HCT116 (cell line): ENCODE results near the gene SIL1. TPM values are rescaled to one million over a fixed set of nuclear protein-coding genes. Genes with fewer than 3 reads are reported as not detected.

Experiments used
- ATAC-seq: fragments of 200-7000 bp; cut with Tn5 transposase; 2 replicates; pipeline ENCODE4 v1.9.1; 2020; ENCODE audit warnings: mild to moderate bottlenecking, moderate library complexity
- BruUV-seq: library from RNA; stranded (reverse); fragments of 400-500 nt; replicated peaks from 2 replicates; lab custom pipeline; 2021; lab: Mats Ljungman, UMichigan
- CTCF ChIA-PET: fragments of 300-600 bp; sonication (Branson Sonifier 250); formaldehyde crosslinking; loops from one replicate; lab custom pipeline; 2021; ENCODE audit warnings: antibody characterized with exemption; lab: Charles Lee
- POLR2A ChIA-PET: fragments of 300-600, 350-600 bp; sonication (Branson Sonifier 250); formaldehyde crosslinking; loops from one replicate; lab custom pipeline; 2021; ENCODE audit warnings: antibody characterized with exemption; lab: Charles Lee
- RAD21 ChIA-PET, 2 experiments: fragments of 300-600 bp; sonication (Branson Sonifier 250); formaldehyde crosslinking; loops; one replicate each; lab custom pipeline; 2023; ENCODE audit warnings: low total read pairs in 2 of 2; ENCODE audit not compliant: uncharacterized antibody in 2 of 2, unreplicated experiment in 2 of 2, low non-redundant PET in 1 of 2; lab: Charles Lee
- DNase-seq: peaks from one replicate; pipeline ENCODE4 v3.0.0-alpha.2; 2010; ENCODE audit warnings: low read depth, low spot score
- H2AFZ ChIP-seq: fragments of 200-600 bp; shearing (Covaris generic), sonication (generic); 2 replicates; pipeline ENCODE4 v1.6.1; 2017; ENCODE audit warnings: low read depth, mixed run types, mixed read lengths, antibody characterized with exemption, low read length; ENCODE audit not compliant: poor library complexity, severe bottlenecking
- H3K27ac ChIP-seq: 2 replicates; pipeline ENCODE4 v1.5.1; 2012; ENCODE audit warnings: low read depth, low read length
- H3K27me3 ChIP-seq: fragments of 200-600 bp; sonication (generic); 2 replicates; pipeline ENCODE4 v1.6.1; 2016; ENCODE audit warnings: mixed run types, low read length, mixed read lengths; ENCODE audit not compliant: insufficient read depth
- H3K36me3 ChIP-seq, 2 experiments: fragments of 200-500 bp in 1 of 2; fragments of 200-600 bp in 1 of 2; sonication (Bioruptor generic) in 1 of 2; sonication (generic) in 1 of 2; 2 replicates each; pipeline versions ENCODE4 v1.5.1 to v1.6.1; 2014 to 2016; ENCODE audit warnings: low read length in 2 of 2, inconsistent platforms in 1 of 2, mixed read lengths in 1 of 2, mixed run types in 1 of 2; ENCODE audit not compliant: insufficient read depth in 2 of 2, control insufficient read depth in 1 of 2
- H3K4me1 ChIP-seq, 2 experiments: fragments of 200-600 bp in 1 of 2; sonication (generic) in 1 of 2; 2 replicates each; pipeline versions ENCODE4 v1.5.1 to v1.6.1; 2012 to 2017; ENCODE audit warnings: low read length in 2 of 2, inconsistent platforms in 1 of 2, mild to moderate bottlenecking in 1 of 2, mixed read lengths in 1 of 2, mixed run types in 1 of 2, moderate library complexity in 1 of 2; ENCODE audit not compliant: insufficient read depth in 2 of 2, control insufficient read depth in 1 of 2
- H3K4me2 ChIP-seq: fragments of 200-600 bp; sonication (generic); 2 replicates; pipeline ENCODE4 v1.6.1; 2017; ENCODE audit warnings: mixed run types, low read length, mixed read lengths
- H3K4me3 ChIP-seq, 2 experiments: fragments of 200-600 bp in 1 of 2; sonication (generic) in 1 of 2; replicated peaks in 1 of 2; 2 replicates each; pipeline ENCODE4 v1.5.1; 2011 to 2016; ENCODE audit warnings: low read length in 2 of 2, control low read depth in 1 of 2, low read depth in 1 of 2, mild to moderate bottlenecking in 1 of 2, mixed read lengths in 1 of 2, mixed run types in 1 of 2
- H3K79me2 ChIP-seq: fragments of 200-600 bp; sonication (generic); 2 replicates; pipeline ENCODE4 v1.6.1; 2017; ENCODE audit warnings: mild to moderate bottlenecking, mixed run types, low read length, moderate library complexity, mixed read lengths; ENCODE audit not compliant: insufficient read depth
- H3K9ac ChIP-seq: fragments of 200-600 bp; sonication (generic); 2 replicates; pipeline ENCODE4 v1.6.1; 2016; ENCODE audit warnings: low read length, mixed read lengths
- H3K9me2 ChIP-seq: fragments of 200-600 bp; sonication (generic), shearing (Covaris generic); 2 replicates; pipeline ENCODE4 v1.6.1; 2017; ENCODE audit warnings: mixed run types, mild to moderate bottlenecking, moderate library complexity; ENCODE audit not compliant: insufficient read depth
- H3K9me3 ChIP-seq, 2 experiments: fragments of 200-500 bp in 1 of 2; fragments of 200-600 bp in 1 of 2; sonication (Bioruptor generic) in 1 of 2; sonication (generic) in 1 of 2; 2 replicates each; pipeline ENCODE4 v1.6.1; 2014 to 2017; ENCODE audit warnings: low read length in 2 of 2, mixed read lengths in 2 of 2, inconsistent platforms in 1 of 2, low read depth in 1 of 2, mild to moderate bottlenecking in 1 of 2, mixed run types in 1 of 2, moderate library complexity in 1 of 2; ENCODE audit not compliant: control insufficient read depth in 1 of 2, insufficient read depth in 1 of 2
- H4K20me1 ChIP-seq: fragments of 200-600 bp; sonication (generic), shearing (Covaris generic); 2 replicates; pipeline ENCODE4 v1.6.1; 2017; ENCODE audit warnings: mixed run types, mild to moderate bottlenecking, moderate library complexity; ENCODE audit not compliant: insufficient read depth
- CEBPB ChIP-seq: IDR thresholded peaks from 2 replicates; pipeline ENCODE4 v1.6.1; 2012; ENCODE audit warnings: low read depth
- EGR1 ChIP-seq: IDR thresholded peaks from 2 replicates; pipeline ENCODE4 v1.6.1; 2012; ENCODE audit warnings: low read depth
- EZH2 ChIP-seq: fragments of 200-600 bp; sonication (generic); IDR thresholded peaks from 2 replicates; pipeline ENCODE4 v1.6.1; 2017; ENCODE audit warnings: antibody characterized with exemption, mixed run types
- FOSL1 ChIP-seq: IDR thresholded peaks from 2 replicates; pipeline ENCODE4 v1.6.1; 2012; ENCODE audit warnings: low read depth
- JUND ChIP-seq: IDR thresholded peaks from 2 replicates; pipeline ENCODE4 v1.6.1; 2012
- POLR2AphosphoS5 ChIP-seq: IDR thresholded peaks from 2 replicates; pipeline ENCODE4 v1.6.1; 2011; ENCODE audit warnings: mild to moderate bottlenecking, low read depth, low read length, moderate library complexity
- SIN3A ChIP-seq: IDR thresholded peaks from 2 replicates; pipeline ENCODE4 v1.6.1; 2012; ENCODE audit warnings: low read depth
- ZFX ChIP-seq: fragments of 450-650 bp; IDR thresholded peaks from 2 replicates; pipeline ENCODE4 v1.6.1; 2017
- intact Hi-C: fragments of 100-400 bp; cut with micrococcal nuclease; formaldehyde crosslinking; loops from 2 replicates; pipeline ENCODE4 v1.10.0; 2022
- total RNA-seq: library from RNA; stranded (reverse); gene quantifications from one replicate; pipeline ENCODE4 v1.2.1, GENCODE V29; 2021; ENCODE audit not compliant: unreplicated experiment
- TF ChIP-seq, protein P1 (sequence below): IDR thresholded peaks from 2 replicates; pipeline ENCODE4 v1.6.1; 2011; ENCODE audit warnings: mild to moderate bottlenecking, low read length, moderate library complexity; ENCODE audit not compliant: insufficient replicate concordance; ENCODE audit errors: extremely low read depth
- TF ChIP-seq, protein P2 (sequence below), 3 experiments: fragments of 200-600 bp in 1 of 3; sonication (generic) in 1 of 3; IDR thresholded peaks in 2 of 3; conservative IDR thresholded peaks in 1 of 3; 2 replicates each; pipeline ENCODE4 v1.5.1; 2012 to 2017; ENCODE audit warnings: low read depth in 2 of 3, low read length in 2 of 3, antibody characterized with exemption in 1 of 3, borderline replicate concordance in 1 of 3, control low read depth in 1 of 3, mild to moderate bottlenecking in 1 of 3, mixed read lengths in 1 of 3, mixed run types in 1 of 3, moderate library complexity in 1 of 3; ENCODE audit not compliant: insufficient read depth in 1 of 3
- TF ChIP-seq, protein P3 (sequence below): IDR thresholded peaks from 2 replicates; pipeline ENCODE4 v1.6.1; 2012; ENCODE audit warnings: low read depth

SIL1 gene
- total RNA-seq, 1 experiment from 2014 or later = 34.0 TPM

DNA sequence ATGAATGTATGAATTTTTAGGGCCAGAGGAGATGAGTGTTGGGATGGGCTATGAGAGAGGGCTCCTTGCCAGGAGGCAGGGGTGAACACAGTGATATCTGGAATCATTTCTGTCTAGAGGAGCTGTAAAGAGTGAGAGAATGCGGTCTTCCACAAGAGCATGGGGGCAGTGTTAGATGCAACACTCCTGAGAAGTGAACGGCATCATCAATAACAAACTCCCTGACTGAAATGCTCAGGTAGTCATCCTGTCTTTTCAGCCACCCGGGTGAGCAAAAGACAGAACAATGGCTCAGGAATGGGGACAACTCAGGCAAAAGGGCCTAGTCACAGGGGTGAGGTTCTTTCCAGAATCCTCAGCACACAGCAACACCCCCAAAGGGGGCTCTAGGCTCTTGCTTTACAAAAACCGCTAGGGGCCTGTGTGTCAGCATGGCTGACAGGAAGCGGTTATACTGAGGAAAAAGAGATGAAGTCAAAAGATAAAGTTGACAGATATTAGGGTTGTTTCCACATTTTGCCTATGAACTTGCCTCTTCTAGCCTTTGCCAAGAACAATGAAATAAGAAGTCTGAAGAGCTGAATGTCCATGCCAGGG is 218.4 kb downstream of the SIL1 start:
- Histone ChIP-seq H2AFZ (no peak overlapping the region), H3K9me3 (no peaks in the 10 kb centered on the region), H3K4me3 (no peak overlapping the region), H3K9me2 (no peaks in the 10 kb centered on the region), H3K36me3 (no peaks in the 10 kb centered on the region), H3K27ac (no peak overlapping the region), H3K4me1 (peaks cover 0 to 15% of the 10 kb centered on the region in 2 experiments; a peak in 2 of 4 replicates), H3K9ac (no peak overlapping the region), H3K27me3 (no peaks in the 10 kb centered on the region), H3K79me2 (no peaks in the 10 kb centered on the region), H4K20me1 (no peaks in the 10 kb centered on the region), H3K4me2 (no peak overlapping the region)
- DNase-seq (no peak), ATAC-seq (no peak)
- intact Hi-C loops = no loop called here
- CTCF ChIA-PET = no interaction called here
- RAD21 ChIA-PET = no interaction called here
- POLR2A ChIA-PET = no interaction called here
- no TSS peak for BruUV-seq
- no peak for TF ChIP-seq FOSL1
- TF ChIP-seq EGR1 = no peak
- TF ChIP-seq, protein P1, sequence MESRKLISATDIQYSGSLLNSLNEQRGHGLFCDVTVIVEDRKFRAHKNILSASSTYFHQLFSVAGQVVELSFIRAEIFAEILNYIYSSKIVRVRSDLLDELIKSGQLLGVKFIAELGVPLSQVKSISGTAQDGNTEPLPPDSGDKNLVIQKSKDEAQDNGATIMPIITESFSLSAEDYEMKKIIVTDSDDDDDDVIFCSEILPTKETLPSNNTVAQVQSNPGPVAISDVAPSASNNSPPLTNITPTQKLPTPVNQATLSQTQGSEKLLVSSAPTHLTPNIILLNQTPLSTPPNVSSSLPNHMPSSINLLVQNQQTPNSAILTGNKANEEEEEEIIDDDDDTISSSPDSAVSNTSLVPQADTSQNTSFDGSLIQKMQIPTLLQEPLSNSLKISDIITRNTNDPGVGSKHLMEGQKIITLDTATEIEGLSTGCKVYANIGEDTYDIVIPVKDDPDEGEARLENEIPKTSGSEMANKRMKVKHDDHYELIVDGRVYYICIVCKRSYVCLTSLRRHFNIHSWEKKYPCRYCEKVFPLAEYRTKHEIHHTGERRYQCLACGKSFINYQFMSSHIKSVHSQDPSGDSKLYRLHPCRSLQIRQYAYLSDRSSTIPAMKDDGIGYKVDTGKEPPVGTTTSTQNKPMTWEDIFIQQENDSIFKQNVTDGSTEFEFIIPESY = no peak
- TF ChIP-seq SIN3A = no peak
- TF ChIP-seq POLR2AphosphoS5 = no peak
- TF ChIP-seq, protein P2, sequence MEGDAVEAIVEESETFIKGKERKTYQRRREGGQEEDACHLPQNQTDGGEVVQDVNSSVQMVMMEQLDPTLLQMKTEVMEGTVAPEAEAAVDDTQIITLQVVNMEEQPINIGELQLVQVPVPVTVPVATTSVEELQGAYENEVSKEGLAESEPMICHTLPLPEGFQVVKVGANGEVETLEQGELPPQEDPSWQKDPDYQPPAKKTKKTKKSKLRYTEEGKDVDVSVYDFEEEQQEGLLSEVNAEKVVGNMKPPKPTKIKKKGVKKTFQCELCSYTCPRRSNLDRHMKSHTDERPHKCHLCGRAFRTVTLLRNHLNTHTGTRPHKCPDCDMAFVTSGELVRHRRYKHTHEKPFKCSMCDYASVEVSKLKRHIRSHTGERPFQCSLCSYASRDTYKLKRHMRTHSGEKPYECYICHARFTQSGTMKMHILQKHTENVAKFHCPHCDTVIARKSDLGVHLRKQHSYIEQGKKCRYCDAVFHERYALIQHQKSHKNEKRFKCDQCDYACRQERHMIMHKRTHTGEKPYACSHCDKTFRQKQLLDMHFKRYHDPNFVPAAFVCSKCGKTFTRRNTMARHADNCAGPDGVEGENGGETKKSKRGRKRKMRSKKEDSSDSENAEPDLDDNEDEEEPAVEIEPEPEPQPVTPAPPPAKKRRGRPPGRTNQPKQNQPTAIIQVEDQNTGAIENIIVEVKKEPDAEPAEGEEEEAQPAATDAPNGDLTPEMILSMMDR (IDR thresholded peaks at IDR 0.05 in 2 of 3, conservative IDR thresholded peaks at IDR 0.05 in 1 of 3; ENCODE audit: borderline replicate concordance in 1 of 3, insufficient read depth in 1 of 3, low read depth in 2 of 3, low read length in 2 of 3) = no peak
- TF ChIP-seq JUND = no peak
- no peak for TF ChIP-seq CEBPB
- TF ChIP-seq EZH2 = no peak
- TF ChIP-seq, protein P3, sequence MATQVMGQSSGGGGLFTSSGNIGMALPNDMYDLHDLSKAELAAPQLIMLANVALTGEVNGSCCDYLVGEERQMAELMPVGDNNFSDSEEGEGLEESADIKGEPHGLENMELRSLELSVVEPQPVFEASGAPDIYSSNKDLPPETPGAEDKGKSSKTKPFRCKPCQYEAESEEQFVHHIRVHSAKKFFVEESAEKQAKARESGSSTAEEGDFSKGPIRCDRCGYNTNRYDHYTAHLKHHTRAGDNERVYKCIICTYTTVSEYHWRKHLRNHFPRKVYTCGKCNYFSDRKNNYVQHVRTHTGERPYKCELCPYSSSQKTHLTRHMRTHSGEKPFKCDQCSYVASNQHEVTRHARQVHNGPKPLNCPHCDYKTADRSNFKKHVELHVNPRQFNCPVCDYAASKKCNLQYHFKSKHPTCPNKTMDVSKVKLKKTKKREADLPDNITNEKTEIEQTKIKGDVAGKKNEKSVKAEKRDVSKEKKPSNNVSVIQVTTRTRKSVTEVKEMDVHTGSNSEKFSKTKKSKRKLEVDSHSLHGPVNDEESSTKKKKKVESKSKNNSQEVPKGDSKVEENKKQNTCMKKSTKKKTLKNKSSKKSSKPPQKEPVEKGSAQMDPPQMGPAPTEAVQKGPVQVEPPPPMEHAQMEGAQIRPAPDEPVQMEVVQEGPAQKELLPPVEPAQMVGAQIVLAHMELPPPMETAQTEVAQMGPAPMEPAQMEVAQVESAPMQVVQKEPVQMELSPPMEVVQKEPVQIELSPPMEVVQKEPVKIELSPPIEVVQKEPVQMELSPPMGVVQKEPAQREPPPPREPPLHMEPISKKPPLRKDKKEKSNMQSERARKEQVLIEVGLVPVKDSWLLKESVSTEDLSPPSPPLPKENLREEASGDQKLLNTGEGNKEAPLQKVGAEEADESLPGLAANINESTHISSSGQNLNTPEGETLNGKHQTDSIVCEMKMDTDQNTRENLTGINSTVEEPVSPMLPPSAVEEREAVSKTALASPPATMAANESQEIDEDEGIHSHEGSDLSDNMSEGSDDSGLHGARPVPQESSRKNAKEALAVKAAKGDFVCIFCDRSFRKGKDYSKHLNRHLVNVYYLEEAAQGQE = no peak
- no peak for TF ChIP-seq ZFX
